Measurements from ENCODE around the gene STRN. TPM values are rescaled to one million over a fixed set of nuclear protein-coding genes. Genes with fewer than 3 reads are reported as not detected.

STRN gene
- total RNA-seq, 1 experiment from 2014 or later = 37.6 TPM

- ChIA-PET CTCF (no interaction called here), POLR2A (ENCODE audit: unreplicated experiment) (no interaction called here)
- H3K27ac ChIP-seq = no peak overlapping the region
- TF ChIP-seq EZH2 (IDR thresholded peaks at IDR 0.05; ENCODE audit: low read depth) (no peak), CTCF (conservative IDR thresholded peaks at IDR 0.05) (no peak)
- peaks cover 19% of the 10 kb centered on the region; the same call in 1 of the 2 replicates for H3K36me3 ChIP-seq (ENCODE audit: low read depth)
- H2AFZ ChIP-seq = no peak overlapping the region
- H3K4me3 ChIP-seq = no peak overlapping the region
- no peaks in the 10 kb centered on the region for H3K27me3 ChIP-seq (ENCODE audit: insufficient read depth, low read depth)
- H3K4me2 ChIP-seq = no peak overlapping the region
- no TSS peak for BruUV-seq (replicated peaks)
- no peak for DNase-seq
- peaks cover 10% of the 10 kb centered on the region for H3F3A ChIP-seq (ENCODE audit: insufficient read depth, low read depth)
- H3K9me3 ChIP-seq (ENCODE audit: insufficient read depth, low read depth) = no peaks in the 10 kb centered on the region
- H3K9me2 ChIP-seq (ENCODE audit: insufficient read depth) = no peaks in the 10 kb centered on the region
- H3K79me2 ChIP-seq (ENCODE audit: low read depth) = no peaks in the 10 kb centered on the region
- intact Hi-C loops (cut with micrococcal nuclease; ENCODE audit: unreplicated experiment) = no loop called here
- H4K20me1 ChIP-seq (ENCODE audit: insufficient read depth) = no peaks in the 10 kb centered on the region
- H3K4me1 ChIP-seq (replicated peaks; ENCODE audit: insufficient read depth) = peaks cover 8% of the 10 kb centered on the region
These were observed 80.7 kb downstream of the STRN start for GRCh38 chr2:36885605-36886004.

- BruUV-seq (replicated peaks) = no TSS peak
- intact Hi-C loops (cut with micrococcal nuclease; ENCODE audit: unreplicated experiment) = no loop called here
- CTCF ChIA-PET = no interaction called here
These were observed 83.8 kb downstream of the STRN start for GRCh38 chr2:36882532-36882931.

GRCh38 chr2:36881816-36882215 lies 84.5 kb downstream of the STRN start:
- H2AFZ ChIP-seq = no peak overlapping the region
- H3K27me3 ChIP-seq (ENCODE audit: insufficient read depth, low read depth) = no peaks in the 10 kb centered on the region
- H3K4me1 ChIP-seq (replicated peaks; ENCODE audit: insufficient read depth) = no peaks in the 10 kb centered on the region
- no peaks in the 10 kb centered on the region for H4K20me1 ChIP-seq (ENCODE audit: insufficient read depth)
- TF ChIP-seq EZH2 (IDR thresholded peaks at IDR 0.05; ENCODE audit: low read depth) (no peak), CTCF (conservative IDR thresholded peaks at IDR 0.05) (no peak)
- H3K36me3 ChIP-seq (ENCODE audit: low read depth) = peaks cover 31% of the 10 kb centered on the region
- CTCF ChIA-PET = no interaction called here
- H3K9me2 ChIP-seq (ENCODE audit: insufficient read depth) = no peaks in the 10 kb centered on the region
- H3K27ac ChIP-seq = no peak overlapping the region
- intact Hi-C loops (cut with micrococcal nuclease; ENCODE audit: unreplicated experiment) = no loop called here
- no peak overlapping the region for H3K4me3 ChIP-seq
- no TSS peak for BruUV-seq (replicated peaks)
- H3K9me3 ChIP-seq (ENCODE audit: insufficient read depth, low read depth) = no peaks in the 10 kb centered on the region
- POLR2A ChIA-PET (ENCODE audit: unreplicated experiment) = no interaction called here
- no peaks in the 10 kb centered on the region for H3K79me2 ChIP-seq (ENCODE audit: low read depth)
- H3K4me2 ChIP-seq = no peak overlapping the region
- peaks cover 3% of the 10 kb centered on the region; the same call in 1 of the 2 replicates for H3F3A ChIP-seq (ENCODE audit: insufficient read depth, low read depth)
- no peak for DNase-seq

More at GRCh38 chr2:36882532-36882931, 83.8 kb downstream of the STRN start:
- Histone ChIP-seq H3K4me2 (no peak overlapping the region), H4K20me1 (ENCODE audit: insufficient read depth) (no peaks in the 10 kb centered on the region), H3K4me3 (no peak overlapping the region), H3K36me3 (ENCODE audit: low read depth) (peaks cover 25% of the 10 kb centered on the region), H3F3A (ENCODE audit: insufficient read depth, low read depth) (peaks cover 3% of the 10 kb centered on the region; the same call in 1 of the 2 replicates), H3K79me2 (ENCODE audit: low read depth) (no peaks in the 10 kb centered on the region), H3K27ac (no peak overlapping the region), H3K4me1 (replicated peaks; ENCODE audit: insufficient read depth) (no peaks in the 10 kb centered on the region), H3K9me3 (ENCODE audit: insufficient read depth, low read depth) (no peaks in the 10 kb centered on the region), H2AFZ (no peak overlapping the region), H3K9me2 (ENCODE audit: insufficient read depth) (no peaks in the 10 kb centered on the region), H3K27me3 (ENCODE audit: insufficient read depth, low read depth) (no peaks in the 10 kb centered on the region)
- DNase-seq = no peak
- TF ChIP-seq EZH2 (IDR thresholded peaks at IDR 0.05; ENCODE audit: low read depth) (no peak), CTCF (conservative IDR thresholded peaks at IDR 0.05) (no peak)
- POLR2A ChIA-PET (ENCODE audit: unreplicated experiment) = no interaction called here
